Smooth muscle cell (in vitro differentiated cells): Measurements from ENCODE around the gene ZYX. TPM values are rescaled to one million over a fixed set of nuclear protein-coding genes. Genes with fewer than 3 reads are reported as not detected.

ENCODE experiments used
- DNase-seq: peaks from one replicate; lab custom pipeline; 2025; ENCODE audit not compliant: unreplicated experiment; lab: John Stamatoyannopoulos, UW
- H2AFZ ChIP-seq: fragments of 200-600 bp; sonication (generic); 2 replicates; pipeline ENCODE4 v1.6.0; 2016; ENCODE audit warnings: antibody characterized with exemption, low read depth, mild to moderate bottlenecking
- H3F3A ChIP-seq: fragments of 200-600 bp; sonication (generic); 2 replicates; pipeline ENCODE4 v1.6.0; 2017; ENCODE audit warnings: antibody characterized with exemption, low read depth
- H3K27ac ChIP-seq: fragments of 200-600 bp; sonication (generic); 2 replicates; pipeline ENCODE4 v1.5.1; 2016; ENCODE audit warnings: low read depth, mild to moderate bottlenecking
- H3K27me3 ChIP-seq: fragments of 200-600 bp; sonication (generic); 2 replicates; pipeline ENCODE4 v1.6.1; 2016; ENCODE audit warnings: low read depth, mild to moderate bottlenecking
- H3K36me3 ChIP-seq: fragments of 200-600 bp; sonication (generic); 2 replicates; pipeline ENCODE4 v1.5.1; 2016; ENCODE audit warnings: low read depth
- H3K4me1 ChIP-seq: fragments of 200-600 bp; sonication (generic); 2 replicates; pipeline ENCODE4 v1.5.1; 2016; ENCODE audit warnings: low read depth
- H3K4me2 ChIP-seq: fragments of 200-600 bp; sonication (generic); 2 replicates; pipeline ENCODE4 v1.6.0; 2016; ENCODE audit warnings: mild to moderate bottlenecking
- H3K4me3 ChIP-seq: fragments of 200-600 bp; sonication (generic); 2 replicates; pipeline ENCODE4 v1.5.1; 2016; ENCODE audit warnings: mild to moderate bottlenecking
- H3K79me2 ChIP-seq: fragments of 200-600 bp; sonication (generic); 2 replicates; pipeline ENCODE4 v1.6.0; 2016; ENCODE audit warnings: low read depth, mild to moderate bottlenecking
- H3K9ac ChIP-seq: fragments of 200-600 bp; sonication (generic); 2 replicates; pipeline ENCODE4 v1.6.0; 2016; ENCODE audit warnings: low read depth
- H3K9me3 ChIP-seq: fragments of 200-600 bp; sonication (generic); replicated peaks from 2 replicates; pipeline ENCODE4 v1.5.1; 2016; ENCODE audit warnings: low read depth
- H4K20me1 ChIP-seq: fragments of 200-600 bp; sonication (generic); 2 replicates; pipeline ENCODE4 v1.6.0; 2016; ENCODE audit warnings: low read depth
- WGBS: methylation state at CpG from one replicate; pipeline ENCODE4 v1.1.7; 2016; ENCODE audit warnings: low lambda C conversion rate; 5-methylcytosine and 5-hydroxymethylcytosine counted together
- polyA plus RNA-seq: library from polyadenylated mRNA; unstranded; fragments of >200 nt; fragmentation: Nextera tagmentation; extraction: Ambion mirVana; gene quantifications from 2 replicates; pipeline ENCODE4 v1.2.1, GENCODE V29; 2016
- total RNA-seq: library from RNA; depleted of rRNA; stranded (reverse); fragments of >200 nt; gene quantifications from 2 replicates; pipeline ENCODE4 v1.2.3, GENCODE V29; 2014
- TF ChIP-seq, protein P1 (sequence below): fragments of 200-600 bp; sonication (generic); IDR thresholded peaks from 2 replicates; pipeline ENCODE4 v1.5.1; 2017; ENCODE audit warnings: borderline replicate concordance, mild to moderate bottlenecking, antibody characterized with exemption; ENCODE audit not compliant: insufficient read depth, poor library complexity, severe bottlenecking

ZYX gene
- total and polyA plus RNA-seq, 2 experiments from 2014 or later = 71.1 to 322 TPM

- no peak overlapping the region for H3K4me2 ChIP-seq
- H3K36me3 ChIP-seq = no peaks in the 10 kb centered on the region
- TF ChIP-seq, protein P1, sequence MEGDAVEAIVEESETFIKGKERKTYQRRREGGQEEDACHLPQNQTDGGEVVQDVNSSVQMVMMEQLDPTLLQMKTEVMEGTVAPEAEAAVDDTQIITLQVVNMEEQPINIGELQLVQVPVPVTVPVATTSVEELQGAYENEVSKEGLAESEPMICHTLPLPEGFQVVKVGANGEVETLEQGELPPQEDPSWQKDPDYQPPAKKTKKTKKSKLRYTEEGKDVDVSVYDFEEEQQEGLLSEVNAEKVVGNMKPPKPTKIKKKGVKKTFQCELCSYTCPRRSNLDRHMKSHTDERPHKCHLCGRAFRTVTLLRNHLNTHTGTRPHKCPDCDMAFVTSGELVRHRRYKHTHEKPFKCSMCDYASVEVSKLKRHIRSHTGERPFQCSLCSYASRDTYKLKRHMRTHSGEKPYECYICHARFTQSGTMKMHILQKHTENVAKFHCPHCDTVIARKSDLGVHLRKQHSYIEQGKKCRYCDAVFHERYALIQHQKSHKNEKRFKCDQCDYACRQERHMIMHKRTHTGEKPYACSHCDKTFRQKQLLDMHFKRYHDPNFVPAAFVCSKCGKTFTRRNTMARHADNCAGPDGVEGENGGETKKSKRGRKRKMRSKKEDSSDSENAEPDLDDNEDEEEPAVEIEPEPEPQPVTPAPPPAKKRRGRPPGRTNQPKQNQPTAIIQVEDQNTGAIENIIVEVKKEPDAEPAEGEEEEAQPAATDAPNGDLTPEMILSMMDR = no peak
- no peak overlapping the region for H3K9ac ChIP-seq
- WGBS = 79% methylated on average over 7 of the region's 7 CpGs
- no peaks in the 10 kb centered on the region for H3K27me3 ChIP-seq
- H3K4me1 ChIP-seq = no peaks in the 10 kb centered on the region
- H4K20me1 ChIP-seq = peaks cover 30% of the 10 kb centered on the region
- no peak overlapping the region for H3K27ac ChIP-seq
- H2AFZ ChIP-seq = no peak overlapping the region
- DNase-seq = no peak
- peaks cover 12% of the 10 kb centered on the region for H3F3A ChIP-seq
- no peak overlapping the region for H3K4me3 ChIP-seq
- no peaks in the 10 kb centered on the region for H3K9me3 ChIP-seq
- H3K79me2 ChIP-seq = no peaks in the 10 kb centered on the region
These were observed 15.0 kb downstream of the ZYX start for GRCh38 chr7:143396182-143396581.

GRCh38 chr7:143396625-143397556 lies 15.7 kb downstream of the ZYX start:
- Histone ChIP-seq H4K20me1 (peaks cover 23% of the 10 kb centered on the region), H3K9me3 (no peaks in the 10 kb centered on the region), H3K9ac (no peak overlapping the region), H3K4me2 (no peak overlapping the region), H3K4me3 (no peak overlapping the region), H3K79me2 (no peaks in the 10 kb centered on the region), H3K27ac (no peak overlapping the region), H3K27me3 (no peaks in the 10 kb centered on the region), H3K4me1 (no peaks in the 10 kb centered on the region), H2AFZ (no peak overlapping the region), H3F3A (peaks cover 7% of the 10 kb centered on the region), H3K36me3 (no peaks in the 10 kb centered on the region)
- DNase-seq = no peak
- TF ChIP-seq, protein P1 = no peak
- 85% methylated on average over 27 of the region's 28 CpGs for WGBS

GRCh38 chr7:143397710-143398530 lies 16.8 kb downstream of the ZYX start:
- Histone ChIP-seq H3K4me1 (no peaks in the 10 kb centered on the region), H3K79me2 (no peaks in the 10 kb centered on the region)
- WGBS = 95% methylated on average over 16 of the region's 16 CpGs

More at GRCh38 chr7:143397710-143398530, 16.8 kb downstream of the ZYX start:
- Histone ChIP-seq H3K4me3 (no peak overlapping the region), H2AFZ (no peak overlapping the region), H3K27ac (no peak overlapping the region), H3K9ac (no peak overlapping the region), H3F3A (peaks cover 4% of the 10 kb centered on the region), H4K20me1 (peaks cover 13% of the 10 kb centered on the region), H3K4me2 (no peak overlapping the region), H3K9me3 (no peaks in the 10 kb centered on the region), H3K27me3 (no peaks in the 10 kb centered on the region), H3K36me3 (no peaks in the 10 kb centered on the region)
- TF ChIP-seq, protein P1 = no peak
- DNase-seq = no peak
